Kidney (tissue), 14 donors: ENCODE data around the gene TMEM218. TPM values are rescaled to one million over a fixed set of nuclear protein-coding genes. Genes with fewer than 3 reads are reported as not detected.
A peak's percentile ranks its signal among the peaks of the same experiment; 100 is the strongest.

Source experiments
- DNase-seq, 5 donors: peaks; one replicate each; pipeline ENCODE4 v3.0.0-alpha.2; 2013 to 2020
- FAIRE-seq: peaks from 2 replicates; lab custom pipeline; 2012; peaks lifted over from hg19 to GRCh38; lab: Jason Lieb, UNC
- H3K27ac ChIP-seq, 2 donors: one replicate each; pipeline ENCODE4 v1.7.0; 2013; ENCODE audit warnings: low read depth in 2 of 2, low read length in 2 of 2, inconsistent platforms in 1 of 2
- H3K27me3 ChIP-seq: one replicate; pipeline ENCODE4 v1.7.1; 2013; ENCODE audit warnings: low read length, inconsistent platforms; ENCODE audit not compliant: control insufficient read depth, insufficient read depth
- H3K36me3 ChIP-seq, 3 donors: one replicate each; pipeline versions ENCODE4 v1.7.0 to v1.7.1; 2013; ENCODE audit warnings: low read length in 3 of 3, control low read depth in 1 of 3, inconsistent platforms in 1 of 3; ENCODE audit not compliant: insufficient read depth in 3 of 3, control insufficient read depth in 2 of 3
- H3K4me1 ChIP-seq, 3 donors: one replicate each; pipeline versions ENCODE4 v1.7.0 to v1.7.1; 2013; ENCODE audit warnings: low read length in 3 of 3, inconsistent platforms in 1 of 3, low read depth in 1 of 3; ENCODE audit not compliant: control insufficient read depth in 2 of 3, insufficient read depth in 2 of 3
- H3K4me3 ChIP-seq, 3 donors: one replicate each; pipeline versions ENCODE4 v1.7.0 to v1.8.1; 2013; ENCODE audit warnings: low read length in 3 of 3, control low read depth in 1 of 3, inconsistent platforms in 1 of 3
- H3K9ac ChIP-seq, 3 donors: one replicate each; pipeline versions ENCODE4 v1.7.0 to v1.7.1; 2013; ENCODE audit warnings: low read length in 3 of 3, control low read depth in 1 of 3, inconsistent platforms in 1 of 3
- H3K9me3 ChIP-seq, 3 donors: one replicate each; pipeline versions ENCODE4 v1.7.0 to v1.7.1; 2013; ENCODE audit warnings: low read length in 3 of 3, control low read depth in 1 of 3, inconsistent platforms in 1 of 3; ENCODE audit not compliant: control insufficient read depth in 2 of 3, insufficient read depth in 1 of 3
- CTCF ChIP-seq: IDR thresholded peaks from 3 replicates; pipeline ENCODE4 v1.5.1; 2012; ENCODE audit warnings: mild to moderate bottlenecking, moderate library complexity, borderline replicate concordance; ENCODE audit not compliant: insufficient read depth; ENCODE audit errors: extremely low read depth
- intact Hi-C: fragments of 100-400 bp; cut with DNase I; formaldehyde crosslinking; loops from one replicate; pipeline ENCODE4 v1.11.1; 2022
- polyA plus RNA-seq: library from polyadenylated mRNA; stranded (reverse); fragments of 350-450 nt; fragmentation: Illumina TruSeq; extraction: RNeasy Lipid Tissue Mini Kit (QIAGEN cat#74804); gene quantifications from one replicate; pipeline ENCODE4 v1.2.3, GENCODE V29; 2014; ENCODE audit warnings: low read depth, low replicate concordance; ENCODE audit not compliant: insufficient read depth
- total RNA-seq: library from RNA; stranded (reverse); fragmentation: NEBNext Ultra II Directional; extraction: Animal tissue kit (Norgen Biotek cat#: 25700); gene quantifications from one replicate; pipeline ENCODE4 v1.2.1, GENCODE V29; 2021
- donor health status: control.
- donor health status: control.
- donor health status: control.
- donor health status: control.
- donor health status: control.
- donor health status: DM: yes; HTN: yes; CAD: no.
- donor health status: Normal renal cell carcinoma (clear cell type).

The TMEM218 gene
- total and polyA plus RNA-seq, 2 donors from 2014 or later, result 22.9 to 33.4 TPM

DNA sequence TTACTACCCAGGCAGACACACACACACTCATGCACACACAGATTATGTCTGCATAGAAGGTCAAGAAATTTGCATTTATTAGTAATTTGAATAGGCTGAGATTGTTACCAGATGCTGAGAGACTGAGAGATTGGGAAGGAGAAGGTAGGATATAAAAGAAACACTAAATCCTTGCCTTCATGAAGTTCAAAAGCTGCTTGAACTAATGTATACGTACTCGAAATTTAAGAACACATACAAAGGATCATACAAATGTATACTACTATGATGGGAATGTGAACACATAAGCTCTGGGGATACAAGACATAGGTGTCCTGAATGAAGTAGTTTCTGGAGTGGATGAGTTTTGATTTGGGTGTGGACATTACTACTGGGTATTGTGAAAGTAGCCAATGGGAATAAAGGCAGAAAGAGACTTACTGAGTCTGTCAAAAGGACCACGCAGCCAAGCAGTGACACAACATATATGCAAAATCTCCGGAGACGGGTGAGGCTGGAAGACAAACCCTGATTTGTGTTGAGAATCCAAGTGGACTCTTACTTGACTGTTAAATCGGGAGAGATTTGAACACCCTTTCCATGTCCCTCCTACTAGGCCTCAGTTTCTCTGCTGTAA, 45.8 kb upstream of the TMEM218 start:
- no peak for FAIRE-seq

GRCh38 chr11:125156346-125157117, 45.1 kb upstream of the TMEM218 start:
- Histone ChIP-seq H3K9ac (no peak overlapping the region), H3K36me3 (peaks cover 0 to 3% (median 0%) of the 10 kb centered on the region in 3 donors), H3K4me1 (peaks cover 0 to 15% (median 0%) of the 10 kb centered on the region in 3 donors), H3K27me3 (peaks cover 2% of the 10 kb centered on the region), H3K4me3 (no peak overlapping the region), H3K27ac (no peak overlapping the region), H3K9me3 (peaks cover 0 to 7% (median 0%) of the 10 kb centered on the region in 3 donors)
- intact Hi-C loops, result no loop called here
- no peak for FAIRE-seq
- no peak for TF ChIP-seq CTCF
- no peak for DNase-seq

More for the DNA sequence above, 45.8 kb upstream of the TMEM218 start:
- Histone ChIP-seq H3K9ac (no peak overlapping the region), H3K36me3 (peaks cover 0 to 3% (median 0%) of the 10 kb centered on the region in 3 donors), H3K27me3 (peaks cover 2% of the 10 kb centered on the region), H3K9me3 (peaks cover 0 to 7% (median 0%) of the 10 kb centered on the region in 3 donors), H3K4me1 (peaks cover 0 to 15% (median 0%) of the 10 kb centered on the region in 3 donors), H3K4me3 (no peak overlapping the region), H3K27ac (no peak overlapping the region)
- no peak for DNase-seq
- no peak for TF ChIP-seq CTCF
- intact Hi-C loops, result no loop called here

- DNase-seq, result no peak
- TF ChIP-seq CTCF, result no peak
- H3K9ac ChIP-seq, result no peak overlapping the region
- H3K27me3 ChIP-seq, result peaks cover 2% of the 10 kb centered on the region
- H3K36me3 ChIP-seq, result peaks cover 0 to 3% (median 0%) of the 10 kb centered on the region in 3 donors
- H3K4me3 ChIP-seq, result peak overlapping the region in 1 of 3 donors; percentile 1
- FAIRE-seq, result no peak
- no peak overlapping the region for H3K27ac ChIP-seq
- H3K9me3 ChIP-seq, result peaks cover 0 to 7% (median 0%) of the 10 kb centered on the region in 3 donors
- intact Hi-C loops, result no loop called here
- peaks cover 0 to 15% (median 0%) of the 10 kb centered on the region in 3 donors for H3K4me1 ChIP-seq
Observed at GRCh38 chr11:125155767-125156166, 44.3 kb upstream of the TMEM218 start.
